ENCODE data around the gene JTB.

- TF ChIP-seq CTCF (IDR thresholded peaks at IDR 0.05; ENCODE audit: low read depth, low read length): no peak
- no peak for TF ChIP-seq EZH2phosphoT487 (IDR thresholded peaks at IDR 0.05; ENCODE audit: low read depth)
These were observed 34.7 kb upstream of the JTB start for GRCh38 chr1:154012129-154012528.
